Jurkat, Clone E6-1 (cell line): Measurements from ENCODE around the gene ACR. TPM values are rescaled to one million over a fixed set of nuclear protein-coding genes. Genes with fewer than 3 reads are reported as not detected.

Experiments
- DNase-seq: peaks from one replicate; pipeline ENCODE4 v3.0.0-alpha.2; 2011; ENCODE audit warnings: low read depth, low spot score
- H3K4me3 ChIP-seq: 2 replicates; pipeline ENCODE4 v1.5.1; 2011; ENCODE audit warnings: mild to moderate bottlenecking, low read length, control low read depth, moderate library complexity
- polyA plus RNA-seq: library from polyadenylated mRNA; unstranded; fragments of >200 nt; gene quantifications from one replicate; pipeline ENCODE4 v1.2.1, GENCODE V29; 2012; ENCODE audit warnings: missing spikeins; ENCODE audit not compliant: insufficient read length, insufficient read depth

ACR gene
- polyA plus RNA-seq = not detected

GRCh38 chr22:50737728-50738648, at the start of gene ACR:
TSS of gene ACR (plus strand) at chr22:50738204. CDS start at chr22:50738236, 32 bp downstream.
- no peak within 1 kb of the TSS for H3K4me3 ChIP-seq
- no peak for DNase-seq

DNA sequence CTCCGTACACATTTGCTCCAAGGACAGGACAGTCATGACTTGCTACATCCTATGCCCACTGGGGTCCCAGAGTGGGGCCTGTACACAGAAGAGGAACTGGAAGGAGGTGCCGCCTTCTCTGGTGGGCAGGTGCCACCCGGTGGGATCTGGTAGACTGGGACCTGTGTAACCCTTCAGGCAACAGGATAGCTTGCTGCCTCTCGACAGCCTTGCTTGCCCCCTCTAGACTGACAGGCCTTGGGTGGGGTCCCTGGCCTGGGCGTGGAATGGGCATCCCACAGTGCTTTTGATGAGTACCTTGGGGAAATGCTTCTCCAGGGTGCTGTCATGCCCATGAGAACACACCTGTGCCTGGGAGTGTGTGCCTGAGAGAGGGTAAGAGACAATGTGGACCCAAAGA, 49.6 kb upstream of the ACR start:
- no peak for DNase-seq
- H3K4me3 ChIP-seq = no peak overlapping the region

DNA sequence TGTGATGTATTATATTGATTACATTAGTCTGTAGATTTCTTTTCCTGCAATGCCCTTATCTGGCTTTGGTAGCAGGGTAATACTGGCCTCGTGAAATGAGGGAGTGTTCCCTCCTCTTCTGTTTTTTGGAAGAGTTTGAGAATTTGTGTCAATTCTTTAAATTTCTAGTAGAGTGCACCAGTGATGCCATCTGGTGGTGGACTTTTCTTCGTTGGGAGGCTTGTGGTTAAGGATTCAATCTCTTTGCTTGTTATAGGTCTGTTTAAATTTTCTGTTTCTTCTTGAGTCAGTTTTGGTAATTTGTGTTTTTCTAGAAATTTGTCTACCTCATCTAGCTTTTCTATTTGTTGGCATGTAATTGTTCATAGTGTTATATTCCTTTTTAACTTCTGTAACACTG, 46.5 kb upstream of the ACR start:
- H3K4me3 ChIP-seq = no peak overlapping the region
- DNase-seq = peak; percentile 47

DNA sequence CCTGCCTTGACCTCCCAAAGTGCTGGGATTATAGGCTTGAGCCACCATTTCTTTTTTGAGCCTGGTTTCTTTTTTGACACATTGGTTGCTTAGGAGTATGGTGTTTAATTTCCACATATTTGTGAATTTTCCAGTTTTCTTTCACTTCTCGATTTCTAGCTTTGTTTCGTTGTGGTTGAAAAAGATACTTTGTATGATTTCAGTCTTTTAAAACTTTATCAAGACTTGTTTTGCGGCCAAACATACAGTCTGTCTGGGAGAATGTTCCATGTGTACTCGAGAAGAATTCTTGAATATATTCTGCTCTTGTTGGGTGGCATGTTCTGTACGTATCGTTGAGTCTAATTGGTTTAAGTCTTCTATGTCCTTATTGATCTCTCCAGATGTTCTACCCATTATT, 44.5 kb upstream of the ACR start:
- H3K4me3 ChIP-seq = no peak overlapping the region
- DNase-seq = no peak

- DNase-seq = no peak
- no peak overlapping the region for H3K4me3 ChIP-seq
These were observed 43.9 kb upstream of the ACR start for GRCh38 chr22:50694099-50694605.

- H3K4me3 ChIP-seq = no peak overlapping the region
- no peak for DNase-seq
These were observed 43.1 kb upstream of the ACR start for GRCh38 chr22:50694766-50695420.

DNA sequence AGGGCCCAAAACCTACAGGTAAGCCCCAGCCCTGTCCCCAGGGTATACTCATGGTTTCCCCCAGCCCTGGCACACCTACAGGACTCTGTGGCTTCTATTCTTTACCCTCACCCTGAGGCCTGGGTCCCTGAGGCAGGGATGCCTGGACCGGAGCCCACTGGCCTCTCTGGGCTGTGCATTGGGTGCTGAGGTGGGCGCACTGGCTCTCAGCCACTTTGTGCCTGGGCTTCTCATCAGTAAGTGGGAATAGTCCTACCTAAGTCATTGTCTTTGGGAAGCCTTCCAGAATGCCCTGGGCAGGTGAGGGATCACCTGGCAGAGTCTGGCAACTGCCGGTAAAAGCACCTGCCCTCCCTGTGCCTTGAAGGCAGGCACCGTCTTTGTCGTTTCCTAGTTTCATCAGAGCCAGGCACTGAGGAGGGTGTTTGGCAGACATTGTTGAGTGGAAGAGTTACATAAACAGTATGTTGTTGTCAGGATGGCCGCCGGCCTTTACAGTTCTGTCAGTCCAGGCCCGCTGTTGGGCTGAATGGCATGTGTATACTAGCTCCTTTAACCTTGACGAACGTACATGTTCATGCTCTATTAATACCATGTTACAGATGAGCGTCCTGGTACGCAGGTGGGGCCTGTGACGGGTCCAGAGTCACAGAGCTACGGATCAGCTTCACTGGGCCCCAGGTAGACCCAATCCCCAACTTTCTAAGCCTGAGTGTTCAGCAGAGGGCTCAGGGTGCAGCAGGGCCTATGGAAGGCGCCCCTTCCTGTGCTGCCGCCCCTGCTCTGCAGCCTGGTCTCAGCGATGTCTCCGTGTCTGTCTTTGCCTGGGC, 42.4 kb upstream of the ACR start:
- DNase-seq = no peak
- no peak overlapping the region for H3K4me3 ChIP-seq

DNA sequence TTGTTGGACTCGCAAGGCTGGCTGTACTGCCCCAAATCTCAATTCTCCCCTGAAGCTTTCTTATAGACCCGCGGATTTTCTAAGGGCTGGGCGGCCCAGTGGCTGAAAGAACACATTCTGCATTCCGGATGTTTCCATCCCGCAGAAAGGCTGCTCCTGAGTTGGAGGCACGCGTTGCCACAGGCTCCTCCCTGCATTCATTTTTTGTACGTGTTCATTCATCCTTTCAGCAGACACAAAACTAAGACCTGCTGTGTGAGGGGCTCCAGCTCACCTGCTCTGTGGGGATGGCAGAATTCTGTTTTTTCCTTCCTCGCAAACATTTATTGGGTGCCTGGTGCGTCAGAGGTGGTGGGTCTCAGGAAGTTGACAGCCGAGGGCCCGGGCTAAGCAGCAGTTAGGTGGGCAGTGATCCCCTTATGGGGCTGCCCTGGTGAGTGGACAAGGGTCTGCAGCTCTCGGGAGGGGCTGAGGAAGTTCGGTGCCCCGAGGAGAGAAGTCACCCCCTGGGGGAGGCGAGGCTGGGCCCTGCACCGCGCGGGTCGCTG, 41.7 kb upstream of the ACR start:
- H3K4me3 ChIP-seq = no peak overlapping the region
- DNase-seq = no peak

GRCh38 chr22:50696799-50697561, 41.0 kb upstream of the ACR start:
- H3K4me3 ChIP-seq = no peak overlapping the region

DNA sequence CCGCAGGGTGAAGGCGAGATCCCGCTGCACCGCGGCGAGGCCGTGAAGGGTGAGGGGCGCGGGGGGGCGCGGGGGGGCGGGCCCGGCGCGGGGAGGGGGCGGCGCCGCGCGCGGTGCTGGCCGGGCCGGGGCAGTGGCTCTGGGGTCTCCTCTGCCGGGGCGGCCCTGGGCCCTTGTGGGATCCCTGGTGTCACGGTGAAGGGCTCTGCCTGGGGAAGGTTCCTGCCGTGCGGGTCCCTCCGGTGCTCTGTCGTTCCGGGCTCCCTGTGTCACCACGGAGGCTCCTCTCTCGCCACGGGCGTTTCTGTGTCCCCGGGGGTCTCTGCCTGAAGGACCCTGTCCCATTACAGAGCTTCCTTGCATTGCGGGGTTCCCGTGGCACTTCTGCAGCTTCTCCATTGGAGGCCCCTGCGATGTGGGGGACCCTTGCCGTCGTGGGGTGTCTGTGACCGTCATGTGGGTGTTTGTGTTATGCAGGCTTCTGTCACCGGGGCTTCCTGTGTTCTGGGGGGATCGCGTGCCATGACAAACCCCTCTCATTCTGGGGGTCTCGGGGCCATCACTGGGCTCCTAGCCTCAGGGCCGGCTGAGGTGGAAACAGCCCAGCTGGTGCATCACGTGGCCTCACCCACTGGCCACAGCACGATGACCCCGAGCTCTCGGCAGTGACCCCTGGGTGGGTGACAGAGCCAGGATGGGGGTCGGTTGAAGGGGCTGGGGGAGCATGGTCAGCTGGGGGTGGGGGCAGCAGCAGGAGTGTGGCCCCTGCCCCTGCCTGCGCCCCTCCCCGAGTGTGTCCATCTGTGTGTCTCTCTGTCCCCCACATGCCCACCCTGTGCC, 40.1 kb upstream of the ACR start:
- DNase-seq = no peak
- no peak overlapping the region for H3K4me3 ChIP-seq

More at GRCh38 chr22:50696799-50697561, 41.0 kb upstream of the ACR start:
- no peak for DNase-seq

GRCh38 chr22:50698546-50698945, 39.5 kb upstream of the ACR start:
- no peak for DNase-seq
- no peak overlapping the region for H3K4me3 ChIP-seq

GRCh38 chr22:50699001-50699755, 38.8 kb upstream of the ACR start:
- DNase-seq = no peak

GRCh38 chr22:50699756-50700386, 38.1 kb upstream of the ACR start:
- no peak overlapping the region for H3K4me3 ChIP-seq
- no peak for DNase-seq

More at GRCh38 chr22:50699001-50699755, 38.8 kb upstream of the ACR start:
- H3K4me3 ChIP-seq = no peak overlapping the region

- no peak for DNase-seq
- no peak overlapping the region for H3K4me3 ChIP-seq
These were observed 37.5 kb upstream of the ACR start for GRCh38 chr22:50700387-50701075.

DNA sequence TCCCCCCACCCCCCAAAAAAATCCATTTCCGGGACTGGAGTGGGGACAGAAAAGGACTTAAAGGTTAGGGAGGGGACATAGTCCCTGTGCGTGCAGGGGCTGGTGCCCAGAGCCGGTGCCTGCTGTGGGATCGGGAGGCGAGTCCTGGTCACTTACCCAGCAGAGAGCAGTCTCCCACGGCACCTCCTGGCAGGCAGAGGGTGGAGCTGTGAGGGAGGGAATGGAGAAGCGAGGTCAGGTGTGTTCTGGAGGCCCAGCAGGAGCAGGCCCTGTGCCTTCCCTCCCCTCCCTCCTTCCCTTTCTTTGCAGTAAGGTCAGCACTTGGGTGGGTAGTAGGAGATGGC, 37.0 kb upstream of the ACR start:
- no peak for DNase-seq
- no peak overlapping the region for H3K4me3 ChIP-seq
